KMS-11 (cell line): ENCODE results near the gene SLC17A7.

Source experiments
- H2AFZ ChIP-seq: fragments of 200-600 bp; sonication (generic); 2 replicates; pipeline ENCODE4 v1.6.1; 2016; ENCODE audit warnings: antibody characterized with exemption, mixed run types, low read depth
- H3K27ac ChIP-seq: fragments of 200-600 bp; sonication (generic); 2 replicates; pipeline ENCODE4 v1.6.1; 2016; ENCODE audit warnings: mild to moderate bottlenecking, mixed run types
- H3K27me3 ChIP-seq: fragments of 200-600 bp; sonication (generic); 2 replicates; pipeline ENCODE4 v1.6.1; 2017; ENCODE audit warnings: mild to moderate bottlenecking, low read depth, mixed run types, moderate library complexity; ENCODE audit not compliant: insufficient read depth
- H3K36me3 ChIP-seq: fragments of 200-600 bp; sonication (generic); 2 replicates; pipeline ENCODE4 v1.6.1; 2017; ENCODE audit warnings: mild to moderate bottlenecking, mixed run types; ENCODE audit not compliant: insufficient read depth
- H3K4me1 ChIP-seq: fragments of 200-600 bp; sonication (generic); 2 replicates; pipeline ENCODE4 v1.6.1; 2016; ENCODE audit warnings: mild to moderate bottlenecking, low read depth, mixed run types; ENCODE audit not compliant: poor library complexity, severe bottlenecking
- H3K4me2 ChIP-seq: fragments of 200-600 bp; sonication (generic); 2 replicates; pipeline ENCODE4 v1.7.0; 2016; ENCODE audit warnings: mild to moderate bottlenecking, mixed run types
- H3K4me3 ChIP-seq: fragments of 200-600 bp; sonication (generic); IDR thresholded peaks from 2 replicates; pipeline ENCODE4 v1.6.1; 2017; ENCODE audit warnings: low read depth, low read length, mixed read lengths; ENCODE audit not compliant: insufficient read depth
- H3K79me2 ChIP-seq: fragments of 200-600 bp; sonication (generic); 2 replicates; pipeline ENCODE4 v1.6.1; 2016; ENCODE audit warnings: low read depth, mixed run types; ENCODE audit not compliant: insufficient read depth
- H3K9ac ChIP-seq: fragments of 200-600 bp; sonication (generic); 2 replicates; pipeline ENCODE4 v1.6.1; 2016; ENCODE audit warnings: mild to moderate bottlenecking, mixed run types
- H4K20me1 ChIP-seq: fragments of 200-600 bp; sonication (generic); 2 replicates; pipeline ENCODE4 v1.6.1; 2016; ENCODE audit warnings: mild to moderate bottlenecking, mixed run types; ENCODE audit not compliant: insufficient read depth
- CTCF ChIP-seq: fragments of 200-600 bp; sonication (generic); conservative IDR thresholded peaks from 2 replicates; pipeline ENCODE4 v1.6.1; 2017; ENCODE audit warnings: low read depth, mild to moderate bottlenecking, antibody characterized with exemption, low read length, moderate library complexity, mixed read lengths

The SLC17A7 gene

GRCh38 chr19:49390131-49390928 lies 51.0 kb downstream of the SLC17A7 start:
- H3K79me2 ChIP-seq: no peaks in the 10 kb centered on the region
- H4K20me1 ChIP-seq: no peaks in the 10 kb centered on the region
- no peak overlapping the region for H3K27ac ChIP-seq
- H3K27me3 ChIP-seq: peaks cover 55% of the 10 kb centered on the region
- H3K9ac ChIP-seq: no peak overlapping the region
- H3K4me3 ChIP-seq: no peak overlapping the region
- no peaks in the 10 kb centered on the region for H3K36me3 ChIP-seq
- no peak overlapping the region for H3K4me2 ChIP-seq
- H3K4me1 ChIP-seq: peaks cover 3% of the 10 kb centered on the region
- no peak for TF ChIP-seq CTCF
- H2AFZ ChIP-seq: no peak overlapping the region

GRCh38 chr19:49389406-49389805 lies 51.9 kb downstream of the SLC17A7 start:
- Histone ChIP-seq H2AFZ (no peak overlapping the region), H3K27me3 (peaks cover 58% of the 10 kb centered on the region), H3K27ac (no peak overlapping the region), H3K36me3 (no peaks in the 10 kb centered on the region), H4K20me1 (no peaks in the 10 kb centered on the region), H3K4me2 (no peak overlapping the region), H3K4me1 (peaks cover 3% of the 10 kb centered on the region), H3K4me3 (no peak overlapping the region), H3K79me2 (no peaks in the 10 kb centered on the region), H3K9ac (no peak overlapping the region)
- TF ChIP-seq CTCF: no peak

GRCh38 chr19:49387936-49388372 lies 53.4 kb downstream of the SLC17A7 start, which contains the start of gene KASH5:
Gene KASH5 (plus strand): TSS chr19:49388249. CDS start chr19:49390884, 2,635 bp downstream.
- no peak for TF ChIP-seq CTCF
- Histone ChIP-seq H4K20me1 (no peaks in the 10 kb centered on the region), H3K36me3 (no peaks in the 10 kb centered on the region), H3K4me2 (no peak within 1 kb of the TSS), H3K27ac (no peak within 1 kb of the TSS), H3K79me2 (no peaks in the 10 kb centered on the region), H3K9ac (no peak within 1 kb of the TSS), H3K4me3 (no peak within 1 kb of the TSS), H3K4me1 (peaks cover 3% of the 10 kb centered on the region), H3K27me3 (peaks cover 53% of the 10 kb centered on the region), H2AFZ (no peak within 1 kb of the TSS)

GRCh38 chr19:49383599-49383998 lies 57.7 kb downstream of the SLC17A7 start:
- Histone ChIP-seq H3K4me1 (no peaks in the 10 kb centered on the region), H4K20me1 (no peaks in the 10 kb centered on the region), H2AFZ (no peak overlapping the region), H3K27me3 (peaks cover 58% of the 10 kb centered on the region), H3K9ac (no peak overlapping the region), H3K36me3 (no peaks in the 10 kb centered on the region), H3K79me2 (no peaks in the 10 kb centered on the region), H3K4me2 (no peak overlapping the region), H3K4me3 (no peak overlapping the region), H3K27ac (no peak overlapping the region)
- TF ChIP-seq CTCF: no peak
